Gastrocnemius medialis (tissue), 4 donors: ENCODE data around the gene C1QTNF1.

Source experiments
- CTCF ChIP-seq, 5 experiments: fragments of 450-650 bp in 3 of 5; fragments of 200-600 bp in 2 of 5; sonication (generic) in 2 of 5; IDR thresholded peaks in 4 of 5; conservative IDR thresholded peaks in 1 of 5; 1 replicate in 4 of 5; 2 replicates in 1 of 5; pipeline ENCODE4 v1.5.1; 2016 to 2019; ENCODE audit warnings: antibody characterized with exemption in 5 of 5, mild to moderate bottlenecking in 3 of 5, moderate library complexity in 3 of 5
- POLR2A ChIP-seq, 2 donors: fragments of 450-650 bp; IDR thresholded peaks; one replicate each; pipeline ENCODE4 v1.6.1; 2017; ENCODE audit warnings: antibody characterized with exemption in 2 of 2, mild to moderate bottlenecking in 2 of 2, moderate library complexity in 2 of 2

- TF ChIP-seq CTCF (IDR thresholded peaks at IDR 0.05 in 4 of 5, conservative IDR thresholded peaks at IDR 0.05 in 1 of 5) (no peak), POLR2A (IDR thresholded peaks at IDR 0.05) (no peak)
Measured at GRCh38 chr17:79020631-79021301, 3.2 kb upstream of the C1QTNF1 start.
